GM12878 (cell line): Measurements from ENCODE around the gene TMEM266. TPM values are rescaled to one million over a fixed set of nuclear protein-coding genes. Genes with fewer than 3 reads are reported as not detected.

Source experiments
- ATF3 ChIP-seq: IDR thresholded peaks from 2 replicates; pipeline ENCODE4 v1.6.1; 2011; ENCODE audit warnings: low read depth, mild to moderate bottlenecking, low read length, moderate library complexity, borderline replicate concordance; ENCODE audit errors: extremely low read depth
- BACH1 ChIP-seq: fragments of 450-650 bp; IDR thresholded peaks from 2 replicates; pipeline ENCODE4 v1.6.1; 2017; ENCODE audit warnings: mild to moderate bottlenecking, borderline replicate concordance
- EGR1 ChIP-seq, 2 experiments: IDR thresholded peaks; 1 replicate in 1 of 2; 2 replicates in 1 of 2; pipeline ENCODE4 v1.6.1; 2011 to 2012; ENCODE audit warnings: low read depth in 2 of 2, low read length in 2 of 2, borderline replicate concordance in 1 of 2, mild to moderate bottlenecking in 1 of 2, moderate library complexity in 1 of 2
- ETV6 ChIP-seq, 2 experiments: fragments of 450-650 bp in 1 of 2; IDR thresholded peaks in 1 of 2; conservative IDR thresholded peaks in 1 of 2; 2 replicates each; pipeline ENCODE4 v1.6.1; 2014; ENCODE audit warnings: antibody characterized with exemption in 1 of 2, borderline replicate concordance in 1 of 2, low read depth in 1 of 2, mild to moderate bottlenecking in 1 of 2, moderate library complexity in 1 of 2
- HCFC1 ChIP-seq: fragments of 150-350 bp; IDR thresholded peaks from 2 replicates; pipeline ENCODE4 v1.6.1; 2014; ENCODE audit warnings: low read length
- IKZF2 ChIP-seq, 2 experiments: fragments of 450-650 bp; IDR thresholded peaks; 2 replicates each; pipeline ENCODE4 v1.6.1; 2017; ENCODE audit warnings: mild to moderate bottlenecking in 2 of 2, moderate library complexity in 2 of 2
- KAT2A ChIP-seq: conservative IDR thresholded peaks from 2 replicates; pipeline ENCODE4 v1.6.1; 2011; ENCODE audit warnings: low read depth, low read length; ENCODE audit not compliant: control insufficient read depth
- KLF5 ChIP-seq: fragments of 450-650 bp; IDR thresholded peaks from 2 replicates; pipeline ENCODE4 v1.6.1; 2014; ENCODE audit warnings: mild to moderate bottlenecking; ENCODE audit not compliant: partially characterized antibody
- LARP7 ChIP-seq: fragments of 450-650 bp; IDR thresholded peaks from 2 replicates; pipeline ENCODE4 v1.6.1; 2017; ENCODE audit warnings: mild to moderate bottlenecking
- MTA2 ChIP-seq: fragments of 450-650 bp; IDR thresholded peaks from 2 replicates; pipeline ENCODE4 v1.6.1; 2016; ENCODE audit warnings: low read depth, mild to moderate bottlenecking, moderate library complexity
- NBN ChIP-seq: fragments of 450-650 bp; IDR thresholded peaks from 2 replicates; pipeline ENCODE4 v1.6.1; 2016
- NFYB ChIP-seq: IDR thresholded peaks from 2 replicates; pipeline ENCODE4 v1.6.1; 2011; ENCODE audit warnings: low read depth, mild to moderate bottlenecking, low read length, improper control_type of control experiment, moderate library complexity; ENCODE audit not compliant: insufficient read depth
- NKRF ChIP-seq: fragments of 450-650 bp; conservative IDR thresholded peaks from 2 replicates; pipeline ENCODE4 v1.6.1; 2017; ENCODE audit warnings: mild to moderate bottlenecking, moderate library complexity
- PAX5 ChIP-seq: IDR thresholded peaks from 2 replicates; pipeline ENCODE4 v1.6.1; 2011; ENCODE audit warnings: low read depth, low read length, borderline replicate concordance
- PKNOX1 ChIP-seq: fragments of 450-650 bp; IDR thresholded peaks from 2 replicates; pipeline ENCODE4 v1.6.1; 2016; ENCODE audit warnings: mild to moderate bottlenecking
- RELA ChIP-seq: fragments of 450-650 bp; IDR thresholded peaks from 2 replicates; pipeline ENCODE4 v1.8.0; 2014; ENCODE audit warnings: borderline replicate concordance; ENCODE audit not compliant: partially characterized antibody
- YY1 ChIP-seq: IDR thresholded peaks from 2 replicates; pipeline ENCODE4 v1.6.1; 2011; ENCODE audit warnings: low read depth, mild to moderate bottlenecking, low read length
- ZBTB4 ChIP-seq: fragments of 450-650 bp; formaldehyde crosslinking; IDR thresholded peaks from 2 replicates; pipeline ENCODE4 v1.4.0; 2022; ENCODE audit warnings: mild to moderate bottlenecking, moderate library complexity
- ZNF687 ChIP-seq: fragments of 450-650 bp; IDR thresholded peaks from 2 replicates; pipeline ENCODE4 v1.6.1; 2017; ENCODE audit warnings: mild to moderate bottlenecking, moderate library complexity
- ZSCAN29 ChIP-seq: fragments of 450-650 bp; IDR thresholded peaks from 2 replicates; pipeline ENCODE4 v1.6.1; 2017; ENCODE audit warnings: mild to moderate bottlenecking, moderate library complexity
- polyA plus RNA-seq, 11 experiments: library from polyadenylated mRNA; depleted of rRNA in 4 of 11; unstranded in 6 of 11; stranded (reverse) in 5 of 11; fragments of >200 nt; fragmentation: Nextera tagmentation in 4 of 11; fragmentation: Illumina TruSeq in 1 of 11; extraction: Ambion mirVana in 4 of 11; extraction: Trizol in 1 of 11; gene quantifications; 1 replicate in 1 of 11; 2 replicates in 10 of 11; pipeline versions ENCODE4 v1.2.1 to v1.2.3, GENCODE V29; 2011 to 2016; ENCODE audit warnings: inconsistent platforms in 2 of 11, missing spikeins in 2 of 11, low read depth in 1 of 11
- total RNA-seq, 4 experiments: library from RNA; depleted of rRNA in 3 of 4; stranded (reverse); fragments of >200 nt in 3 of 4; fragmentation: Illumina TruSeq in 1 of 4; extraction: Trizol in 1 of 4; gene quantifications; 2 replicates each; pipeline versions ENCODE4 v1.2.1 to v1.2.3, GENCODE V29; 2013 to 2021

TMEM266 gene
- total and polyA plus RNA-seq, 10 of the 15 experiments (the other 5 are each of a cell fraction or from before 2014, with no cell fraction given): 0.11 to 0.70 (median 0.39) TPM

GRCh38 chr15:76056931-76057330, 2.9 kb upstream of the TMEM266 start (continued):
- TF ChIP-seq ZNF687 (no peak), HCFC1 (no peak), EGR1 (IDR thresholded peaks at IDR 0.05; ENCODE audit: borderline replicate concordance in 1 of 2, low read depth in 2 of 2, low read length in 2 of 2) (no peak), NFYB (no peak), IKZF2 (IDR thresholded peaks at IDR 0.05) (peak; percentile 90 to 92), PAX5 (peak; percentile 47; the same call in 1 of the 2 replicates), NBN (peak; percentile 72; the same call in 1 of the 2 replicates), BACH1 (no peak; the same call in 1 of the 2 replicates), ZBTB4 (CRISPR knock-in tag) (no peak), MTA2 (peak; percentile 89), NKRF (no peak), LARP7 (no peak), PKNOX1 (peak; percentile 49), YY1 (no peak), RELA (no peak), KAT2A (no peak), ATF3 (no peak), ZSCAN29 (no peak), ETV6 (conservative IDR thresholded peaks at IDR 0.05 in 1 of 2, IDR thresholded peaks at IDR 0.05 in 1 of 2; ENCODE audit: borderline replicate concordance in 1 of 2, low read depth in 1 of 2) (peak in 1 of 2 experiments; percentile 44; a peak in 1 of 4 replicates), KLF5 (no peak)
